ENCODE measurements around the gene TMEM9.

Gene TMEM9

GRCh38 chr1:201126463-201126831, 27.8 kb downstream of the TMEM9 start:
- no peak for DNase-seq

GRCh38 chr1:201125800-201126199, 28.5 kb downstream of the TMEM9 start:
- DNase-seq, result no peak

GRCh38 chr1:201125019-201125418, 29.3 kb downstream of the TMEM9 start:
- peak; percentile 56 for DNase-seq

- DNase-seq, result no peak
These were observed 30.4 kb downstream of the TMEM9 start for GRCh38 chr1:201123866-201124265.

- DNase-seq, result no peak
These were observed 31.8 kb downstream of the TMEM9 start for GRCh38 chr1:201122321-201122957.

GRCh38 chr1:201119206-201120197, 34.8 kb downstream of the TMEM9 start:
- DNase-seq, result peak; percentile 22

- DNase-seq, result no peak
These were observed 38.2 kb downstream of the TMEM9 start for GRCh38 chr1:201116091-201116490.

- DNase-seq, result no peak
These were observed 38.8 kb downstream of the TMEM9 start for GRCh38 chr1:201115390-201115937.

- peak; percentile 98 for DNase-seq
These were observed 39.8 kb downstream of the TMEM9 start for GRCh38 chr1:201114245-201115131.

GRCh38 chr1:201113451-201114244, 40.6 kb downstream of the TMEM9 start:
- peak; percentile 83 for DNase-seq

GRCh38 chr1:201112926-201113325, 41.3 kb downstream of the TMEM9 start:
- DNase-seq, result no peak

GRCh38 chr1:201112173-201112731, 42.0 kb downstream of the TMEM9 start, which contains the start of gene CACNA1S:
TSS of gene CACNA1S (minus strand) at chr1:201112426. CDS start at chr1:201112339, 87 bp downstream.
- no peak for DNase-seq

GRCh38 chr1:201111672-201112071, 42.6 kb downstream of the TMEM9 start:
- no peak for DNase-seq

GRCh38 chr1:201111156-201111555, 43.1 kb downstream of the TMEM9 start:
- DNase-seq, result no peak

GRCh38 chr1:201110616-201111015, 43.7 kb downstream of the TMEM9 start:
- no peak for DNase-seq

GRCh38 chr1:201110138-201110537, 44.1 kb downstream of the TMEM9 start:
- no peak for DNase-seq

- DNase-seq, result no peak
These were observed 44.6 kb downstream of the TMEM9 start for GRCh38 chr1:201109651-201110050.

- DNase-seq, result peak; percentile 10
These were observed 45.7 kb downstream of the TMEM9 start for GRCh38 chr1:201108614-201109013.

- DNase-seq, result no peak
These were observed 48.6 kb downstream of the TMEM9 start for GRCh38 chr1:201105688-201106087.

GRCh38 chr1:201104141-201104540, 50.1 kb downstream of the TMEM9 start:
- no peak for DNase-seq

GRCh38 chr1:201103666-201104065, 50.6 kb downstream of the TMEM9 start:
- no peak for DNase-seq

All from NCI-H2171 treated with DMSO at 0.1 percent for 48 hours (cell line).